EL (cell line): Measurements from ENCODE around the gene MFSD11.
"Not testable (repeated sequence)": the region's sequence is repeated elsewhere in the genome, so short reads cannot be mapped to it uniquely, and the experiment has no call there.

Experiments
- DNase-seq: peaks from one replicate; pipeline ENCODE4 v3.0.0-alpha.2; 2016

Gene MFSD11

DNA sequence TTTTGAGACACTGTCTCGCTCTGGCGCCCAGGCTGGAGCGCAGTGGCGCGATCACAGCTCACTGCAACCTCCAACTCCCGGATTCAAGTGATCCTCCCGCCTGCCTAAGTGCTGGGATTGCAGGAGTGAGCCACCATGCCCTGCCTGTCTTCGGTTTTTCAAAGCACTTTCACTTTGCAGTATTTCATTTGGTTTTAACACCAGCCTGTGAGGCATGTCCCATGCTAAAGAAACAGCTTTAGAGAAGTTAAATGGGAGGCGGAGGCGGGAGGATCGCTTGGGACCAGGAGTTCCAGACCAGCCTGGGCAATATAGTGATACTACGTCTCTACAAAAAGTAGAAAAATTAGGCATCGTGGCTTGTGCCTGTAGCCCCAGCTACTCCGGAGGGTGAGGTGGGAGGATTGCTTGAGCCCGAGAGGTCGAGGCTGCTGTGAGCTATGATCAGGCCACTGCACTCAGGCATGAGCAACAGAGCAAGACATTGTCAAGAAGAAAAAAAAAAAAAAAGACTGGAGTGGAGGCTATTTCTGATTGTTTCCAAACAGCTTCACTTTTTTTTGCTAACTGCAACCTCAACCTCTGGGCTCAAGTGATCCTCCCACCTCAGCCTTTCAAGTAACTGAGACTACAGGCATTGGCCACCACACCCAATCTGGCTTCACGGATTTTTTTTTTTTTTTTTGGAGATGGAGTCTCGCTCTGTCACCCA is 10.0 kb upstream of the MFSD11 start:
- no peak for DNase-seq

DNA sequence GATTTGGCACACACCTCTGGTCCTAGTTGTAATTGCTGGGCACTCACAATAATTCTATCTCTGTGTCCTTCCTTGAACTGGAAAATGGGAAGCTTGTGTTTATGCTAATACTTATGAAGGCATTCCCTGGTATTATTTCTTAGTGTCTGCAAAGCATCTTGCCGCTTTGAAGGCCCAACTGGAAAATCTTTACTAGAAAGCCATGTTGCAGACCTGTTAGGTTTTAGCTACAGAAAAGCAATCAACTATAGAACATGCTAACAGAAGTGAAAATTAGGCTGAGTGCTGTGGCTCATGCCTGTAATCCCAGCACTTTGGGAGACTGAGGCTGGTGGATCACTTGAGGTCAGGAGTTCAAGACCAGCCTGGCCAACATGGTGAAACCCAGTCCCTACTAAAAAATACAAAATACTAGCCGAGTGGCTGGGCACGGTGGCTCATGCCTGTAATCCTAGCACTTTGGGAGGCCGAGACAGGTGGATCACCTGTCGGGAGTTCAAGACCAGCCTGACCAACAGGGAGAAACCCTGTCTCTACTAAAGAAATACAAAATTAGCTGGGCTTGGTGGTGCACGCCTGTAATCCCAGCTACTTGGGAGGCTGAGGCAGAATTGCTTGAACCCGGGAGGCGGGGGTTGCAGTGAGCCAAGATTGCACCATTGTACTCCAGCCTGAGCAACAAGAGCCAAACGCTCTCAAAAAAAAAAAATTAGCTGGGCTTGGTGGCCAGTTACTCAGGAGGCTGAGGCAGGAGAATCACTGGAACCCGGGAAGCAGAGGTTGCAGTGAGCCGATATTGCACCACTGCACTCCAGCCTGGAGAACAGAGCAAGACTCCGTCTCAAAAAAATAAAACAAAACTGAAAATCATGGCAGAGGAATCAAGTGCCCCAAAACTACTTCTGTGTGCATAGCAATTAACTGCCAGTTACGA is 5.9 kb upstream of the MFSD11 start:
- DNase-seq: not testable (repeated sequence)

DNA sequence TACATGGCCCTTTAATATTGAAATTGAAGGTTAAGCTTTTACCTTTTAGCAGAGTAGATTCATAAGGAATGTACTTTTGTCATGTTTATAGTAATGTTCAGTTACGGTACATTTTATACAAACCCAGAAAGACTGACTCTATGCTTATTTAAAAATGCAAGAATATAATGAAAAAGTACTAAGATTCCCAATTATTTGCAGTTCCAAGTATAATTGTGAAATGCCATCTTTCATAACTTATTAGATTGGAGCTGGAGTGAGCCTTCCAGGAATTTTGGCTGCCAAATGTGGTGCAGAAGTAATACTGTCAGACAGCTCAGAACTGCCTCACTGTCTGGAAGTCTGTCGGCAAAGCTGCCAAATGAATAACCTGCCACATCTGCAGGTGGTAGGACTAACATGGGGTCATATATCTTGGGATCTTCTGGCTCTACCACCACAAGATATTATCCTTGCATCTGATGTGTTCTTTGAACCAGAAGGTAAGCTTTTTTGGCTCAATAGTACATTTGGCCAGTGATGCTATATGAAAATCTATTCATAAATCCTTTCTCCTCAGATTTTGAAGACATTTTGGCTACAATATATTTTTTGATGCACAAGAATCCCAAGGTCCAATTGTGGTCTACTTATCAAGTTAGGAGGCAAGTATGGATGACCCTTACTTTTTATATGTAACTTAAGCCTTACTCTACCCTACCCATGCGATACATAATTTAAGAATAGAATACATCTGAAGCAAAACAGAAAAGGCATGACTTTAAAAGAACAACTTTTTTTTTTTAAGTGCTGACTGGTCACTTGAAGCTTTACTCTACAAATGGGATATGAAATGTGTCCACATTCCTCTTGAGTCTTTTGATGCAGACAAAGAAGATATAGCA is 4.9 kb upstream of the MFSD11 start:
- DNase-seq: peak; percentile 18

DNA sequence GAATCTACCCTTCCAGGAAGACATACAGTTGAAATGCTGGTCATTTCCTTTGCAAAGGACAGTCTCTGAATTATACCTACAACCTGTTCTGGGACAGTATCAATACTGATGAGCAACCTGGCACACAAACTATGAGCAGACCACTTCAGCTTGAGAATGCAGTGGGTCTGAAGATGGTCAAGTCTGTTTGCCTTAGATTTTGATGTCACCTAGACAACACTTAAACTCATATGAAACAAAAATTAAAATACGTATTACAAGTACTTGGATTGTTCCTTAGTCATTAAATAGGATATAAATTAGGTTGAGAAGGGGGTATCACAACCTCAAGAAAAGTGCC is 4.3 kb upstream of the MFSD11 start:
- DNase-seq: no peak

DNA sequence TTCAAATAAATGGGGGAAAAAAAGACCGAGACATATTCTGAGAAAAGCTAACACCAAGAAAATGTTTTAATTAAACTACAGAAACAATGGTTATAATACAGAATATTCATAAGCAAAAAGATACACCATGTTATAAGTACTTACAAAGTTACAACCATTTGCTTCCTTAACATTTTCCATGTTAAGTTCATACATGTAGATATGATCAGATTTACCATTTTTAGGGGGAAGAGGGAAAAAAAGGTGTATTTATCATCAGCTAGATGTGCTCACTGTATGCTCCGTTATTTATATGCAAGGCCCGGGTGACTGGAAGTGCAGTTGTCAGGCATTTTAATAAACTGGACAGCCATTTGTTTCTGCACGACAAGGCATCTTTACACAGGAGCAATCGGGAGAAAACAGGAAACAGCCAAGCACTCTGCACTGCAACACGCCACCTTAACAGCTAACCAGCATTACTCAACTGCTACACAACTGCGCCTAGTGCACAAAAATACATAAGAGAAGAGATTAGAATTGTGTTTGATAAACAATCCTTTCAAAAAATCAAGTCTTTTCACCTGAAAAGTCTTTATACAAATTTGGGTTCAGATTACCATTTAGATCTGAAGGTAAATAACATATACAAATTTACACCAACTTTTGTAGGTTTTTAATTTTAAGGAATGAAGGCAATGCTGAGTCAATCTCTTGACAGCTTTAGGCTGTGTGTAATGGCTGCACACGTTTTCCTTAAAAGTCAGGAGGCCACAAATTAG is 3.7 kb upstream of the MFSD11 start:
- DNase-seq: peak; percentile 41

DNA sequence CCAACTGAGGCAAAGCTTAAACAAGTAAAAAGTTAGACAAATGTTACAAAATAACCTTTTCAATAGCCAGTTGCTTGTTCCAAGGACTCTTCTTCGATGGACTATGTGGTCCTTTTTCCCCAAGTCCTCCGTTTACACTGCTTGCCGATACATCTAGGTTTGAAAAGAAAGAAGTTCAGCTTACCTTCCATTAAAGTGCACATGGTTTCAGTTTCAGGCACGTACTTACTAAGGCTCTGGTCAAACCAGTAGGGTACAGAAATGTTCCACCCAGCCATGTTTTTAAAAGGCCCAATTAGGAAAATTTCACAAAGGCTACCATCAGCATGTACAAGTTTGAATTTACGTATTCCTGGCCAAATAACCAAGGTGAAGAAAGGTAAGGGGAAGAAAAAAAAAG is 2.9 kb upstream of the MFSD11 start:
- DNase-seq: peak; percentile 52

DNA sequence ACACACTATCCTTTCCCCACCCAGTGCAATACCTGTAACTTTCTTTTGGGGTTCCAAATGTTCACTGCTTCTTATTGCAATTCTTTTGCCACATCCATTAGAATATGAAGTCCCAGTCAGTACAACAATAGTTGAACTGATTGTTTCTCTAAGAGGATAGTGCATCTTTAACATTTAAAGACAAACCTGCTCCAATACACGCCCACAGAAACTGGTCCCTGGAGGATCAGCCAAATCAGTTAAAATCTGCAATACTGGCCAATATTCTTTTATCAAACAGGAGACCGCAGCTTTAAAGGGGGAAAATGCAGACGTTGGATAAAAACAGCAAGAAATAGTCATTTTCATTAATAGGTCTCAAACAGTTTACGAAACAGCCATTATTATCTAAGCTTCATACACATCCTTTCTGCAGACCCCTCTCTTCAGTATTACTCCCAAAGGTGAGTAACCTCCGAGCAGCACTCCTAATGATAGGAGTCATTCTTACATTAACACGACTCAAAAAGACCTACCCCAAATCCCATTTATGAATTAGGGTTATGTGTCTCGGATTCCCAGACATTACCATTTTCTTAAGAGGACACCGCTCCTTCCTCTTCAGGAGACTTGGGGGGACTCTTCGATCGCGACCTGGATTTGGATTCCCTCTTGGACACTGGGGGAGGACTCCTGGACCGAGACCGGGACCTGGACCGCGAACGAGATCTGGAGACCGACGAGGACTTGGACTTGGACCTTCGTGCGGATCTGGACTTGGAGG is 2.2 kb upstream of the MFSD11 start:
- no peak for DNase-seq

DNA sequence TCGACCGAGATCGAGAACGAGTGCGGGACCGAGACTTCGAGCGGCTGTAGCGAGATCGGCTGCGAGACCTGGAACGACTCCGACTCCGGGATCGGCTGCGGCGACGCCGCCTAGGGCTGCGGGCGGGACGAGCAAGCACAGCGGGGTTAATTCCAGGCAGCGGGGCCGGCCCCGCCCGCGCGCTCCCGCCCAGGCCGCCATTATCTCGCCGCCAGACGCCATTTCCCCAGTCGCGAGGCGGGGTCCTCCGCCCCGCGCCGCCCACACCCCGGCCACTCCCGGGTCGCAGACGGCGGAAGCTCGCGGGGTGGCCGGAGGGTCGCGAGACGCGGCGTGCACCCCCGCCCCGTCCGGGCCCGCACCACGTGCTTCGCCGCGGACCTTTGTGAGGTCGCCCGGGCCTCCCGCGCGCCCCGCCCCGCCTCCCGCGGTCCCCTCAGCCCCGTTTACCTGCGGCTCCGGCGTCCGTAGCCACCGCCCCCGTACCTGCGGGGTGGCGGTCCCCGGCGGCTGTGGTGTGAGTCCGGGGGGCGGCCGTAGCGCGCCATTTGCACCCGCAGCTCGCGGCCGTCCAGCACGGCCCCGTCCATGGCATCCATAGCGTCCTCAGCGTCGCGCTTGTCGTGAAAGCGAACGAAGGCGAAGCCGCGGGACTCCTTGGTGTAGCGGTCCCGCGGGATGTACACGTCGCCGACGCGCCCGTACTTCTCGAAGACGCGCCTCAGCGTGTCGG is 1.4 kb upstream of the MFSD11 start:
- peak; percentile 43 for DNase-seq

DNA sequence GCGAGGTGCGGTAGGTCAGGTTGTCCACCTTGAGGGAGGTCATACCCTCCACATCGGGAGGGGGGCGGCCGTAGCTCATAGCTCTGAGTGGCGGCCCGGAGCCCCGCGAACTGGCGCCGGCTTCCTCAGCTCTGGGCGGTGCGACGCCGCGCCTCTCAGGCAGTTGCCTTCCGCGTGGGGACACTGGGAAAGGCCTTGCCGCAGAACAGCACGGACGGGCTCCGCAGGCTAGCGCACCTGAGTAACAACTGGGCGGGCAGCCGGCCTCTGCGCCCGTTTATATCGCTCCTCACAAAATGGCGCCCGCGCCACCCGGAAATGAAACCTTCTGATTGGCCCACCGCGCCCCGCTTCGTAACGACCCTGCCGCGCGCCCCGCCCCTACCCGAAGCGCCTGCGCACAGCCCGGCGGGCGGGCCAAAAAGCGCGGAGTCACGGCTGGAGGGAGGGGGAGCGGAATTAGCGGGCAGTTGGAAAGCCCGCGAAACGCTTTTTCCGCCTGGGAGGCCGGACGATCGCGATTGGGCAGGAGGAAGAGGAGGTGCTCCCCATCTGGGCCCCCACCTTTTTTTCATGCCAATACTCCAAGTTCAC is 740 bp upstream of the MFSD11 start, which contains the start of gene SRSF2:
Gene SRSF2, minus strand, starts transcription at position 250 of the 594 bp plus-strand sequence. Its CDS starts 171 bp downstream, at position 79.
- DNase-seq: peak; percentile 99

DNA sequence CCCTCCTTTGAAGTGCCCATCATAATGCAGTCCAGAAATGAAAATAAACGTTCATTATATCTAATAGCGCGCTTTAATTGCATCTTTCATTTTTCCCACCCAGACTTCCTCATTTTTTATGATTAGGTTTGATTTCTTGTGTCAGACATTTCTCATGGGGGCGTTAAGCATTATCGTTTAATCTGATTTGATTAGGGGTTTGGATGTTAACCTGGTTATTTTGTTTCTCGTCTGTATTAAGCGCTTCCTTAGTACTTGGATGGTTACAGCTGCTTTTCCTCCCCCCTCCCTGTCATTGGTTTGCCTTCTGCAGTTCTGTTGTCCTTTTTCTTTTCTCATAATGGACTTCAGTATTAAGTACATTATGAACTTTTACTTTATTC is 540 bp downstream of the MFSD11 start:
- no peak for DNase-seq

DNA sequence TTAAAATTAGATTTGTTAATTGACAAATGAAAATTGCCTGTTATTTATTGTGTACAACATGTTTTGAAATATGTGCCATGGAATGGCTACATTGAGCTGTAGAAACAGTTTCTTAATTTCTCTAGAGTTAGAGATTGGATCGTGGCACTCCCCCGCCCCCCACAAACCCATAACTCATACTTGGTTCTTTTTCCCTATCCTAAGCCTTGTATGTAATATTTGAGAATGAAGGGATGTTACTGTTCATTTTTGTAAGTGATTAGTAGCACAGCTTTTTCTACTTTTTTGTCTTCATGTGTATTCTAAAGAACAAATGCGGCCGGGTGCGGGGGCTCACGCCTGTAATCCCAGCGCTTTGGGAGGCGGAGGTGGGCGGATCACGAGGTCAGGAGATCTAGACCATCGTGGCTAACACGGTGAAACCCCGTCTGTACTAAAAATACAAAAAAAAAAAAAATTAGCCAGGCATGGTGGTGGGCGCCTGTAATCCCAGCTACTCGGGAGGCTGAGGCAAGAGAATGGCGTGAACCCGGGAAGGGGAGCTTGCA is 1.7 kb downstream of the MFSD11 start:
- not testable (repeated sequence) for DNase-seq

DNA sequence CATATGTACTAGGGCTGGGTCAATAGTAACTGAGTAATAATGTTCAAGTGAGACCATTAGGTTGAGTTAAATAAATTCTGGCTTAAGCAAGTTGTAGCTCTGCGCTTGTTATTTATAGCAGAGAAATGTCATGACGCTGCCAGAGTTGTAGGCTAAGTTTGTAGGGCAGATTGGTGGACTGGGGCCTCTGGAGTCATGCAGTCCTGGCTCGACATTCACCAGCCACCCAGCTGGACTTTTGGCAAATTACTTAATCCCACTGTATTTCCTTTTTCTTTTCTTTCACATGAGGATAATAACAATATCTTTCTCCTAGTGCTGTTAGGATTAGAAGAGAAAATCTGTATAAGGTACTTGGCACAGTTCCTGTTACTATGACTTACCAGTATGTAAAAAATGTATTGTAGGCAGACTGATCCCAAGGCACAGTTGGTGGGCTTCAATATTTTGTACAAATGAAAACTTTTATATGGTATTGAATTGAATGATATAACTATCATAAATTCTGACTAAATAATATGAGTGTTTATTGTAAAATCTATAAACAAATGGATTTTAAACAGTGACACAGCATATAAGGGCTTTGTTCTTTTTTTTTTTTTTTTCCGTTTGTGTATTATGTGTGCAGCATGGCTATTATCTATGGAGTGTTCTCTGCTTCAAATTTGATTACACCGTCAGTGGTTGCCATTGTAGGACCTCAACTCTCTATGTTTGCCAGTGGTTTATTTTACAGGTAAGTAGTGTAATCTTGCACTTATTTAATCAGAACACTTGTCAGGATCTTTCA is 2.6 kb downstream of the MFSD11 start:
- DNase-seq: no peak

DNA sequence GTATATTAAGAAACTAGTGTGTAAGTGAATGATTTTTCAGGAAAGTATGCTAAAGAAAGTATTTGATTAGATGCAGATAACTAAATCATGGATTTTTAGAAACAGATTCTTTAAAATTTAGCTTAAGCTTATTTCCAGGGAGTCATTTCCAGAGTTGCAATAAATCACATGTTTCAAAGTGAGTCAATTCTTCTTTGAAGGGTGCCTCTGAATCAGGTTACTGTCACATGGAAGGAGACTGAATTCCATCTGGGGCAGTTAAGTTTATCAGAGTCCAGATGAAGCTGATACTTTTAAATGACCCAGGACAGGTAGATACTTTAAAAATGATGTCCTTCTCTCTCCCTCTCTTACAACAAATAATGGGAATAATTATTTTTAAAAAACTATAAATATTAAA is 5.0 kb downstream of the MFSD11 start:
- DNase-seq: no peak

DNA sequence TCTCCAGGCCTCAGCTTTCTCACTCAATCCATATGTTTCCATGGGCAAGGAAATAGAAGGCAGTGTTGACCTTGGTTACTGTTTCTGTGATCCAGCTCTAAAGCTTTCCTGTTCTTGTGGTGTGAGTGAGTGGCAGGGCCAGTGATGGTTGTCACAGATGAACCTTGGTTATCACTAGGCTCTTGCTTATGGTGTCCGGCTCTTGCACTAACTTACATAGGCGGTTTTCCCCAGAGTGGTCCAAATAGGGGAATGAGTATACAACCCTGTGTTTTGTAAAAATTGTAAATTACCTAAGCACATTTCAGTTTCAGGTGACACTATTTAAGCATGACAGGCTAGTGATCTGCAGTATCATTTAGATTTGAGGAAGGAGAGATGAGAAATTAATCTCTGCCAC is 6.8 kb downstream of the MFSD11 start:
- no peak for DNase-seq

DNA sequence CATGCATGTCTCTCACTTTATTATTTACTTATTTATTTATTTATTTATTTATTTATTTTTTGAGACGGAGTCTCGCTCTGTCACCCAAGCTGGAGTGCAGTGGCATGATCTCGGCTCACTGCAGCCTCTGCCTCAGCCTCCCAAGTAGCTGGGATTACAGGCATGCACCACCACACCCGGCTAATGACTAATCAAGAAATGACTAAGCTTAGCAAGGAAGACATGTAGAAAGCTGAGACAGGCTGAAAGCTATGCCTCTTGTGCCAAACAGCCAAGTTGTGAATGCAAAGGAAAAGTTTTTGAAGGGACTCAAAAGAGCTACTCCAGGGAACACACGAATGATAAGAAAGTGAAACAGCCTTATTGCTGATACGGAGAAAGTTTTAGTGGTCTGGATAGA is 7.9 kb downstream of the MFSD11 start:
- peak; percentile 42 for DNase-seq

DNA sequence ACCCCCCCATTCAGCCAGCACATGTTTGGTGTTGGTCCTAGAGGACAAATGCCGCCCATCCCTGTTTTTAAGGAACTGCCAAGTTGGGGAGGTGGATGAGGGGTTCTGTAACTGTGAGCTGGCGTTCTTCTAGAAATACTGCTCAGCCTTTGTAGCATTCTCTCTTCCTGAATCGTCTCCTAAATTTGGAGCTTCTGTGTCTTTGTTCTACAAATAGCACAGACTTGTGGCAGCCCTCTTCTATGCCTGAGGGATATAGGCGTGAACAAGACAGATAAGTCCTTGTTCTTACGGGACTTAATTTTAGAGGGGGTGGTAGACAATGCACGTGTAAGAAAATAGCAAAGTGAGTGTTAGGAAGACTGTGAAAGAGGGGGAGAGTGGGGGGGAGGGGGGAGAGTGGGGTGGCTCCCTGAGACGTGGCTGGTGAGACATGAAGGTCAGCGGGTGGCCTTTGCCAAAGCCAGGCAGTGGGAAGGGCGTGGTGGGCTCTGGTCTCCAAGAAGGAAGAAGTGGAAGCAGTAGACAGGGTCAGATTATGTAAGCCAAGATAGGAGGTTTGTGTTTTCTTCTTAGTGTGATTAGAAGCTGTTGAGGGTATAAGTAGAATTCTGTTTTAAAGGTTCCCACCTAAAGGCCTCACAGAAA is 9.9 kb downstream of the MFSD11 start:
- no peak for DNase-seq

DNA sequence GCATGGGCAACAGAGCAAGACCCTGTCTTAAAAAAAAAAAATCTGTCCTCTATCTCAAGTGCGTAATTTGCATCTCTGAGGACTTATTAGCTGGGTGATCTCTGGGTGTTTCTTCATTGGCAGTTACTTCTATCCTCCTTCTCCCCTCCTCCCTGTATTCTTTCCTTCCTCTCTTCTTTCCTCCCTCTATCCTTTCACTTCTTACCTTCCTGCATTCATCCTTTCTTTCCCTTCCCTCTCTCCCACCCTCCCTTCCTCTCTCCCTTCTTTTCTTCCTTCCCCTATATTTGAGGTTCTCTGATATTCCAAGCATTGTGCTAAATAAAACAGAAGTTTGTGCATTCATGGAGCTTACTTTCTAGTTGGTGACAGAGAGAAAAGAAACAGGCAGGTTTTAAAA is 10.7 kb downstream of the MFSD11 start:
- DNase-seq: no peak

DNA sequence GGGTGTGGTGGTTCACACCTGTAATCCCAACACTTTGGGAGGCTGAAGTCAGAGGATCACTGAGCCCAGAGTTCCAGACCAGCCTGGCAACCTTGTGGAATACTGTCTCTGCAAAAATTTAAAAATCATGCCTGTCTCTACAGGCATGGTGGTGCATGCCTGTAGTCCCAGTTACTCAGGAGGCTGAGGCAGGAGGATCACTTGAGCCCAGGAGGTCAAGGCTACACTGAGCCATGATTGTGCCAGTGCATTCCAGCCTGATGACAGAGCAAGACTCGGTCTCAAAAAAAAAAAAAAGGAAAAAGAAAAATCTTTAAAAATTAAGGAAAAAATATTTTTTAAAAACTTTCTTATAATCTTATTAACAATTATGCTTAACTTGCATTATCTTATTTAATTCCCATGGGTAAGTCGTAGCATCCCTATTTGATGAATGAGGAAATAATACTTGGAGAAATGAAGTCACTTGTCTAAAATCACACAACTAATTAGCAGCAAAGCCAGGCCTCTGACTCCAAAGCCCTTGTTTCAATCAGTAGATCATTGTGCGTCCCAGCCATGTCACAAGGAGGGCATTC is 13.6 kb downstream of the MFSD11 start:
- no peak for DNase-seq
